DND-41 (cell line): ENCODE measurements around the gene EPHB1.

ENCODE experiments used
- ATAC-seq: fragments of 200-7000 bp; cut with Tn5 transposase; 3 replicates; pipeline ENCODE4 v1.9.1; 2021; ENCODE audit warnings: low read depth; ENCODE audit not compliant: insufficient read depth
- DNase-seq: peaks from one replicate; pipeline ENCODE4 v3.0.0-alpha.2; 2020
- H2AFZ ChIP-seq: 2 replicates; pipeline ENCODE4 v1.6.0; 2012; ENCODE audit warnings: low read depth, low read length
- H3K27ac ChIP-seq: 2 replicates; pipeline ENCODE4 v1.5.1; 2012; ENCODE audit warnings: low read length, inconsistent platforms
- H3K27me3 ChIP-seq: fragments of 200-600 bp; sonication (generic); 2 replicates; pipeline ENCODE4 v1.6.0; 2012; ENCODE audit warnings: low read length, mild to moderate bottlenecking, inconsistent platforms; ENCODE audit not compliant: insufficient read depth, poor library complexity
- H3K36me3 ChIP-seq: 2 replicates; pipeline ENCODE4 v1.5.1; 2012; ENCODE audit warnings: low read length, inconsistent platforms; ENCODE audit not compliant: insufficient read depth
- H3K4me1 ChIP-seq: 2 replicates; pipeline ENCODE4 v1.5.1; 2012; ENCODE audit warnings: mild to moderate bottlenecking, low read length; ENCODE audit not compliant: insufficient read depth
- H3K4me2 ChIP-seq: 2 replicates; pipeline ENCODE4 v1.6.0; 2012; ENCODE audit warnings: mild to moderate bottlenecking, moderate library complexity, low read length, inconsistent platforms; ENCODE audit not compliant: insufficient read depth
- H3K4me3 ChIP-seq, 2 experiments: fragments of 200-600 bp in 1 of 2; shearing (Covaris generic) in 1 of 2; 2 replicates each; pipeline ENCODE4 v1.5.1; 2012 to 2016; ENCODE audit warnings: inconsistent platforms in 2 of 2, low read length in 2 of 2, mild to moderate bottlenecking in 2 of 2, low read depth in 1 of 2, moderate library complexity in 1 of 2
- H3K79me2 ChIP-seq: 2 replicates; pipeline ENCODE4 v1.6.0; 2012; ENCODE audit warnings: low read length, inconsistent platforms; ENCODE audit not compliant: insufficient read depth
- H3K9ac ChIP-seq: 2 replicates; pipeline ENCODE4 v1.6.0; 2012; ENCODE audit warnings: low read depth, mild to moderate bottlenecking, inconsistent platforms, low read length, moderate library complexity
- H3K9me3 ChIP-seq: 2 replicates; pipeline ENCODE4 v1.5.1; 2012; ENCODE audit warnings: low read length, moderate library complexity, mild to moderate bottlenecking, inconsistent platforms; ENCODE audit not compliant: insufficient read depth, severe bottlenecking
- H4K20me1 ChIP-seq: 2 replicates; pipeline ENCODE4 v1.6.0; 2012; ENCODE audit warnings: low read length; ENCODE audit not compliant: insufficient read depth
- EZH2 ChIP-seq: IDR thresholded peaks from 3 replicates; pipeline ENCODE4 v1.6.1; 2012; ENCODE audit warnings: borderline replicate concordance, low read depth, mild to moderate bottlenecking, moderate library complexity, low read length, inconsistent platforms; ENCODE audit not compliant: severe bottlenecking
- TF ChIP-seq, protein P1 (sequence below): IDR thresholded peaks from 2 replicates; pipeline ENCODE4 v1.5.1; 2012; ENCODE audit warnings: borderline replicate concordance, low read length, moderate library complexity, mild to moderate bottlenecking; ENCODE audit not compliant: poor library complexity, severe bottlenecking; ENCODE audit errors: extremely low read depth

Gene EPHB1

DNA sequence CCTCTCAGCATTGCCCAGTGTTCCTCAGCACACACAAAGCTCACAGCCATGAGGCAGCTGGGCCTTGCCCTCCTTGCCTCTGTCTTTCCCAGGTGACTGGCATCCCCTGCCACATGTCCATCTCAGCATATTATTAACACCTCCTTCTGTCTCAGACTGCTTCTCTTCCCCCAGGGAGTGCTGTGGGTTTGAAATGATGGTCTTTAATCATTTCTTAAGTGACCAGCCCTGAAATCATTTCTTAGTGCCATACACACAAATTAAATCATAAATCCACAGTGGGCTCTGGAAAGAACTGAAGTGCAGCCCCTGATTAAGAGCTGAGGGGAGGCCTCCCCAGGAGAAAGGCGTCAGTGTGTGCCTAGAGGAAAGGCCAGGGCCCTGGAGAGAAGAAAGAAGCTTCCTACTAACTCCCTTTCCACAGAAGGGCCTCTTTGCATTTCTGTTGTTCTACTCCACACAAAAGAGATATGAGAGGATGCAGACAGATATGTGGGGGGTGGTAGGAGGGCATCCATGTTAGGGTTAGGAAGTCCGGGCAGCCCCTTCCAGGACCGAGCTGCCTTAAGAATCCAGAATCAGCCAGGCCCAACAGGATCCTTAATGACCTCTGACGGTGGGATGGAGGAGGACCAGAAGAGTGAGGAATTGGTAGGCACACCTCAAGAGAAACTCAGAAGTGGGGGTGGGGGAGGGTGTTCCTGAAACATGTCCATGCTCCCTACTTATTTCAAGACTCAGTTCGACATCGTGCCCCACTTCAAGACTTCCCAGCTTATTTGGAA is 290.8 kb downstream of the EPHB1 start:
- Histone ChIP-seq H3K9ac (no peak overlapping the region), H2AFZ (no peak overlapping the region), H3K4me2 (no peak overlapping the region), H3K4me1 (no peaks in the 10 kb centered on the region), H3K36me3 (no peaks in the 10 kb centered on the region), H3K9me3 (no peaks in the 10 kb centered on the region), H3K4me3 (no peak overlapping the region), H3K27me3 (peaks cover 13% of the 10 kb centered on the region), H4K20me1 (no peaks in the 10 kb centered on the region; the same call in 1 of the 2 replicates), H3K27ac (no peak overlapping the region), H3K79me2 (no peaks in the 10 kb centered on the region)
- TF ChIP-seq, protein P1, sequence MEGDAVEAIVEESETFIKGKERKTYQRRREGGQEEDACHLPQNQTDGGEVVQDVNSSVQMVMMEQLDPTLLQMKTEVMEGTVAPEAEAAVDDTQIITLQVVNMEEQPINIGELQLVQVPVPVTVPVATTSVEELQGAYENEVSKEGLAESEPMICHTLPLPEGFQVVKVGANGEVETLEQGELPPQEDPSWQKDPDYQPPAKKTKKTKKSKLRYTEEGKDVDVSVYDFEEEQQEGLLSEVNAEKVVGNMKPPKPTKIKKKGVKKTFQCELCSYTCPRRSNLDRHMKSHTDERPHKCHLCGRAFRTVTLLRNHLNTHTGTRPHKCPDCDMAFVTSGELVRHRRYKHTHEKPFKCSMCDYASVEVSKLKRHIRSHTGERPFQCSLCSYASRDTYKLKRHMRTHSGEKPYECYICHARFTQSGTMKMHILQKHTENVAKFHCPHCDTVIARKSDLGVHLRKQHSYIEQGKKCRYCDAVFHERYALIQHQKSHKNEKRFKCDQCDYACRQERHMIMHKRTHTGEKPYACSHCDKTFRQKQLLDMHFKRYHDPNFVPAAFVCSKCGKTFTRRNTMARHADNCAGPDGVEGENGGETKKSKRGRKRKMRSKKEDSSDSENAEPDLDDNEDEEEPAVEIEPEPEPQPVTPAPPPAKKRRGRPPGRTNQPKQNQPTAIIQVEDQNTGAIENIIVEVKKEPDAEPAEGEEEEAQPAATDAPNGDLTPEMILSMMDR = no peak
- TF ChIP-seq EZH2 = no peak
- DNase-seq (no peak), ATAC-seq (no peak)

DNA sequence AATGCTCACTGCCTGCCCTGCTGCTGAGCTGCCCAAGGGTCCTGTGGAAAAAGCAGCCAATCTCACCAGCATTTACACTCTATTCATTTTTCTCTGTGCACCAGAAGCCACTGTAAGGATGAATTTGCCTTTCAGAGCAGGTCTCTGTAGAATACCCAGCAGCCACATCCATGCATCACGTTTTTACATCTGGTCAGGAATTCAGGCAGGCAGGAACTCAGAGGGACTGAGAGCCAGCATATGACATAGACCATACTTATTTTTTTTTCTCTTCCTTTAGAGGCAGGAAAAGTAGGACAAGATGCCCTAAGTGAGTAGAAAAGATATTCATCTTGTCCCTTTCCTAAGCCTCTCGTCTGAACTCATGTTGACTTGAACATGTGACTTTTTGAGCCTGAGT is 292.7 kb downstream of the EPHB1 start:
- no peaks in the 10 kb centered on the region for H3K79me2 ChIP-seq
- H2AFZ ChIP-seq = no peak overlapping the region
- H3K4me2 ChIP-seq = no peak overlapping the region
- no peak overlapping the region for H3K4me3 ChIP-seq
- DNase-seq = no peak
- no peaks in the 10 kb centered on the region for H3K9me3 ChIP-seq
- H3K36me3 ChIP-seq = no peaks in the 10 kb centered on the region
- ATAC-seq = no peak
- H3K9ac ChIP-seq = no peak overlapping the region
- TF ChIP-seq, protein P1 = no peak
- no peak for TF ChIP-seq EZH2
- H3K27ac ChIP-seq = no peak overlapping the region
- no peaks in the 10 kb centered on the region; the same call in 1 of the 2 replicates for H4K20me1 ChIP-seq
- H3K27me3 ChIP-seq = peaks cover 17% of the 10 kb centered on the region
- no peaks in the 10 kb centered on the region for H3K4me1 ChIP-seq

DNA sequence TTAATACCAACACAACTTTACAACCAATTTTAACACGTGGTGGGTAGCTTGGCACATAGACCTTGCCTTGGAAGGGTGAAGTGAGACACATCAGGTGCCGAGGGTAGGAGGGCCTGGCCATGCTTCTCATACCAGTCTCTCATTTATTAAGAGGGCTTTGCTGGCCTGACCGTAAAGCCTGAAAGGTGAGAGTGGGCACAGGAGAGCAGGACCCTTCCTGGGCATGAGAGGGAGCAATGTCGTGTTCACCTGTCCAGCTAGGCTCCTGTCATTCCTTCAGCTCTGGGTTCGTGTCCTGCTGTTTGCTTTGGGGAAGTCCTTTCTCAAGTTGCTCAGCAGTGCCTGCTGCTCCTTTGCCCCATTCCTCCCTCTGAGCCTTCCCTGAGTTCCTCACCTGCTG is 294.4 kb downstream of the EPHB1 start:
- no peak for DNase-seq
- H3K4me3 ChIP-seq = no peak overlapping the region
- no peak for TF ChIP-seq EZH2

DNA sequence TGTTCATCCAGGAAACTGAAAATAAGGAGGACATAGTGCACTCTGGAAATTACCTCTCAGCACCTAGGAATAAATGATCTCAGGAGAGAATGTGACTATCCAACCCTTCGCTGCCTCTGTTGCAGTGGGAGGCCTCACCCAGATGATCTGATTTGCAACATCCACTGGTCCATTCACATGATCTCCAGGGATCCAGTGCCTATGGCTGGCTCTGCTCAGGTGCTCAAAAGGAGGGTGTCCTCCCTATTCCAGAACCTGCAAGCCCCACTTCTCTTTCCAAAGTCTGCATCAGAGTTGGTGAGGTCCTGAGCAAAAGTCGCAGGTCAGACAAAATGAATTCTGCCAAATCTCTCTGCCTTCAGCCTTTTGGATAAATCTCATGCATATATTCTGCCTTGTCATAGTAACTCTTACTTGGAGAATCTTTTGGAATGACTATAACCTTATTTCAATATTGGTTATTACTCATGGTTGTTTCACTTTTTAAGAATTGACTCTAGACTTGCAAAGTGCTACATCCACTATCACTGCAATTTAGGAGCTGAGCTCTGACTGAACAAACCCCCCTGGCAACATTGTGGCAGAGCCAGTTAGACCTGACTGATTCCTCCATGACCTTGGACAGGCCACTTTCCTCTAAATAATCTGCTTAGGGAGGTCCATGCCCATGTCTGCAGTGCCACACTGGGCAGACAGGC is 295.1 kb downstream of the EPHB1 start:
- no peak overlapping the region for H3K4me3 ChIP-seq
- H3K9me3 ChIP-seq = no peaks in the 10 kb centered on the region
- no peak overlapping the region for H3K9ac ChIP-seq
- no peaks in the 10 kb centered on the region for H4K20me1 ChIP-seq
- no peak overlapping the region for H3K4me2 ChIP-seq
- H3K36me3 ChIP-seq = no peaks in the 10 kb centered on the region
- H3K4me1 ChIP-seq = no peaks in the 10 kb centered on the region
- DNase-seq = no peak
- H3K27ac ChIP-seq = no peak overlapping the region
- H2AFZ ChIP-seq = no peak overlapping the region
- H3K79me2 ChIP-seq = no peaks in the 10 kb centered on the region
- TF ChIP-seq EZH2 = no peak
- TF ChIP-seq, protein P1 = no peak
- peaks cover 17% of the 10 kb centered on the region for H3K27me3 ChIP-seq
- ATAC-seq = no peak

More for the DNA sequence above, 294.4 kb downstream of the EPHB1 start:
- Histone ChIP-seq H3K4me2 (no peak overlapping the region), H3K27me3 (peaks cover 17% of the 10 kb centered on the region), H3K27ac (no peak overlapping the region), H3K9ac (no peak overlapping the region), H4K20me1 (no peaks in the 10 kb centered on the region), H3K36me3 (no peaks in the 10 kb centered on the region), H3K4me1 (no peaks in the 10 kb centered on the region), H2AFZ (no peak overlapping the region), H3K9me3 (no peaks in the 10 kb centered on the region), H3K79me2 (no peaks in the 10 kb centered on the region)
- ATAC-seq = no peak
